Choroid plexus epithelial cell (primary cell): Measurements from ENCODE around the gene TYSND1.

Source experiments
- DNase-seq: peaks from one replicate; pipeline ENCODE4 v3.0.0-alpha.2; 2010; ENCODE audit warnings: low read depth
- H3K4me3 ChIP-seq: 2 replicates; pipeline ENCODE4 v1.5.1; 2011; ENCODE audit warnings: low read depth, mild to moderate bottlenecking, control low read depth, low read length, moderate library complexity
- TF ChIP-seq, protein P1 (sequence below): conservative IDR thresholded peaks from 2 replicates; pipeline ENCODE4 v1.5.1; 2011; ENCODE audit warnings: low read depth, mild to moderate bottlenecking, control low read depth, inconsistent platforms, low read length, moderate library complexity

TYSND1 gene

DNA sequence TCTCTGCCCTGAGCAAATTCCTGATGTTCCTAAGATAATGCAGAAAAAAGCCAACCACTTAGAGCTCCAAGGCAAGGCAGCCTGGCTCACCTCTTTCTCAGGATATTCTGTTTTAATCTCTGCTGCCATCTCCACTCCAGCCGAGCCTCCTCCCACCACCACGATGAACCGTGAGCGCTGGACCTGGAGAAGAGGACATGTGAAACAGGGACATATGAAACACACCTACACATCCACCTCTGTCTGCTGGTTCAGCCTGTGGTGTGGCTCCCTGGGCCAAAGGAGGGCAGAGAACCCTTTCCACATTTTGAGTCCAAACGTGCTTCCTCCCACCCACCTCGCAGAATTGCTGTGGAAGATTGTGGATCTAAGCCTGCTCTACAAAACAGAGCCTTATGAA is 26.1 kb downstream of the TYSND1 start:
- no peak overlapping the region for H3K4me3 ChIP-seq
- DNase-seq: no peak
- TF ChIP-seq, protein P1, sequence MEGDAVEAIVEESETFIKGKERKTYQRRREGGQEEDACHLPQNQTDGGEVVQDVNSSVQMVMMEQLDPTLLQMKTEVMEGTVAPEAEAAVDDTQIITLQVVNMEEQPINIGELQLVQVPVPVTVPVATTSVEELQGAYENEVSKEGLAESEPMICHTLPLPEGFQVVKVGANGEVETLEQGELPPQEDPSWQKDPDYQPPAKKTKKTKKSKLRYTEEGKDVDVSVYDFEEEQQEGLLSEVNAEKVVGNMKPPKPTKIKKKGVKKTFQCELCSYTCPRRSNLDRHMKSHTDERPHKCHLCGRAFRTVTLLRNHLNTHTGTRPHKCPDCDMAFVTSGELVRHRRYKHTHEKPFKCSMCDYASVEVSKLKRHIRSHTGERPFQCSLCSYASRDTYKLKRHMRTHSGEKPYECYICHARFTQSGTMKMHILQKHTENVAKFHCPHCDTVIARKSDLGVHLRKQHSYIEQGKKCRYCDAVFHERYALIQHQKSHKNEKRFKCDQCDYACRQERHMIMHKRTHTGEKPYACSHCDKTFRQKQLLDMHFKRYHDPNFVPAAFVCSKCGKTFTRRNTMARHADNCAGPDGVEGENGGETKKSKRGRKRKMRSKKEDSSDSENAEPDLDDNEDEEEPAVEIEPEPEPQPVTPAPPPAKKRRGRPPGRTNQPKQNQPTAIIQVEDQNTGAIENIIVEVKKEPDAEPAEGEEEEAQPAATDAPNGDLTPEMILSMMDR: no peak

DNA sequence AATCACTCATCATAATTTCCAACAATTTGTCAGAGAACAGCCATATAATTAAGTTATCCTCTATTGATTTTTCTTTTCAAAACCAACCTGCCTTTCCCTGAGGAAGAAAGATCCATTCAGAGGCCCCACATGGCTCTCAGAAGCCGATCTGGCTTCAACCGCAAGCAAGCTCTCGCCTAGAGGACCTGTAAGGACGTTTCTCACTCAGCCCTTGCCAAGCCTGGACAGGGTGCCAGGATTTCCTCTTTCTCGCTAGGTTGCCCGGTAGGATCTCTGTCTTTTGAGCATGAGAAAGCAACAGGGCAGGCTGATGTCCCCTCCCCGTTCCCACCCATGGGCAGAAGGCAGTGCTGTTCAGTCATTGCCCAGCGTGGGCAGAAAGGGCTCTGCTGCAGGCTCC is 26.9 kb downstream of the TYSND1 start:
- TF ChIP-seq, protein P1: no peak
- no peak for DNase-seq
- no peak overlapping the region for H3K4me3 ChIP-seq

- no peak for DNase-seq
- H3K4me3 ChIP-seq: no peak overlapping the region
- TF ChIP-seq, protein P1: no peak
These were observed 27.3 kb downstream of the TYSND1 start for GRCh38 chr10:70119197-70119596.

GRCh38 chr10:70118196-70118595 is 28.3 kb downstream of the TYSND1 start:
- DNase-seq: no peak
- TF ChIP-seq, protein P1: no peak
- no peak overlapping the region for H3K4me3 ChIP-seq

DNA sequence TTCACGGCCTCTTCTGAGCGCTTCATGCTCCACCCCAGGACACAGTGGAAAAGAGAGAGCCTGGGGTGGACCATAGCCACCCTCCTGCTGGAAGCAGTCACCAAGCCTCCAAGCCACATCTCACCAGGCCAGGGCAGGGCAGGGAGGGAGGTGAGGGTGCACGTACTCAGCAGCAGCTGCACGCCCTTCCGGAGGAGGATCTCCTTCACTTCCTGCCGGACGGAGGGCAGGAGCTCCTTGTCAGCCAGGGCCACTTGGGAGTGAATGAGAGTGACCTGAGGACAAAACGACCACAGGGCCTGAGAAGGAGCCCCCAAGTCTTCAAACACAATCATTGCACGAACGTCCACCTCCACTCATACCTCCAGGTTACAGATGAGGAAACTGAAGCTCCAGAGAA is 28.9 kb downstream of the TYSND1 start:
- no peak for DNase-seq
- H3K4me3 ChIP-seq: no peak overlapping the region
- TF ChIP-seq, protein P1: no peak

GRCh38 chr10:70115948-70116682 is 30.4 kb downstream of the TYSND1 start:
- DNase-seq: peak; percentile 41
- TF ChIP-seq, protein P1: peak; percentile 85
- no peak overlapping the region for H3K4me3 ChIP-seq

GRCh38 chr10:70114902-70115301 is 31.6 kb downstream of the TYSND1 start:
- H3K4me3 ChIP-seq: no peak overlapping the region
- TF ChIP-seq, protein P1: peak; percentile 20
- DNase-seq: no peak
